C4-2B (cell line): Measurements from ENCODE around the gene GAS6.

Experiments used
- H3K27ac ChIP-seq: fragments of 450-650 bp; 2 replicates; pipeline ENCODE4 v1.5.1; 2017
- ZFX ChIP-seq: fragments of 450-650 bp; IDR thresholded peaks from 2 replicates; pipeline ENCODE4 v1.6.1; 2017
- TF ChIP-seq, protein P1 (sequence below): fragments of 450-650 bp; conservative IDR thresholded peaks from 2 replicates; pipeline ENCODE4 v1.5.1; 2017; ENCODE audit warnings: mild to moderate bottlenecking

The GAS6 gene

DNA sequence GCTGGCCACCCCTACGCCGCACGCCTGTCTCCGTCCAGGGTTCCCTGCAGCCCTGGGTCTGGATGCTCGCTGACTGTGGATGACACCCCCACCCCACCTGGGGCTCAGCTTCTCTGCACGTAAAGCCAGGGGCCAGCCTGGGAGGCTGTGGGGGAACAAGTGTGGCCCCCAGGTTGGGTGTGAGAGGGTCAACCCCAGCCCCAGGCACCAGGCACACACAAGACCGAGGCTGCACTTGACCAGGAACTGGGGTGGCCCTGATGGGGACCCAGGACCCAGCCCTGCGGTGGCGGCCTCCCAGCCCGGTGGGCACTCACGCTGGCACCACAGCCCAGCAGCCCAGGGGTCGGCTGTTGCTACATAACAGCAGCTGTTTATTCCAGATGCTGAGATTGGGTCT lies 41.6 kb downstream of the GAS6 start:
- no peak overlapping the region for H3K27ac ChIP-seq
- TF ChIP-seq, protein P1, sequence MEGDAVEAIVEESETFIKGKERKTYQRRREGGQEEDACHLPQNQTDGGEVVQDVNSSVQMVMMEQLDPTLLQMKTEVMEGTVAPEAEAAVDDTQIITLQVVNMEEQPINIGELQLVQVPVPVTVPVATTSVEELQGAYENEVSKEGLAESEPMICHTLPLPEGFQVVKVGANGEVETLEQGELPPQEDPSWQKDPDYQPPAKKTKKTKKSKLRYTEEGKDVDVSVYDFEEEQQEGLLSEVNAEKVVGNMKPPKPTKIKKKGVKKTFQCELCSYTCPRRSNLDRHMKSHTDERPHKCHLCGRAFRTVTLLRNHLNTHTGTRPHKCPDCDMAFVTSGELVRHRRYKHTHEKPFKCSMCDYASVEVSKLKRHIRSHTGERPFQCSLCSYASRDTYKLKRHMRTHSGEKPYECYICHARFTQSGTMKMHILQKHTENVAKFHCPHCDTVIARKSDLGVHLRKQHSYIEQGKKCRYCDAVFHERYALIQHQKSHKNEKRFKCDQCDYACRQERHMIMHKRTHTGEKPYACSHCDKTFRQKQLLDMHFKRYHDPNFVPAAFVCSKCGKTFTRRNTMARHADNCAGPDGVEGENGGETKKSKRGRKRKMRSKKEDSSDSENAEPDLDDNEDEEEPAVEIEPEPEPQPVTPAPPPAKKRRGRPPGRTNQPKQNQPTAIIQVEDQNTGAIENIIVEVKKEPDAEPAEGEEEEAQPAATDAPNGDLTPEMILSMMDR, result no peak
- TF ChIP-seq ZFX, result no peak

DNA sequence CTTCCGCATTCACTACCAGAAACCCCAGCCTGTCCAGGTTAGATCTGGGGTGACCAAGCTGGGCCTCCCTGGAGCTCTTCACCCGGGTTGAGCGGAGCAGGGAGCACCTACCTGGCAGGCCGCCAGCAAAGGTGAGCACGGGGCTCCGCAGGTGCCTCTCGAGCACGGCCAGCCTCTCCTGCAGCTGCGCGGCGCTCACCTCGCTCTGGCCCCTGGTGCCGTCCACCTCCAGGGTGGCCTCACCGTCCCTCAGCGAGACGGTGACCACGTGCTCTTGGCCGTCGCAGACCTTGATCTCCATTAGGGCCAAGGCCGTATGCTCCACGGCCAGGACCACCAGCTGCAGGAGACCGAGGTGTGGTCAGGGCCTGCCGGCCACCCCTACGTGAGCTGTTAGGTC lies 42.0 kb downstream of the GAS6 start:
- TF ChIP-seq, protein P1, result no peak
- TF ChIP-seq ZFX, result no peak
- no peak overlapping the region for H3K27ac ChIP-seq

- TF ChIP-seq, protein P1, result no peak
- no peak for TF ChIP-seq ZFX
- no peak overlapping the region for H3K27ac ChIP-seq
Measured at GRCh38 chr13:113820813-113821651, 42.8 kb downstream of the GAS6 start.

DNA sequence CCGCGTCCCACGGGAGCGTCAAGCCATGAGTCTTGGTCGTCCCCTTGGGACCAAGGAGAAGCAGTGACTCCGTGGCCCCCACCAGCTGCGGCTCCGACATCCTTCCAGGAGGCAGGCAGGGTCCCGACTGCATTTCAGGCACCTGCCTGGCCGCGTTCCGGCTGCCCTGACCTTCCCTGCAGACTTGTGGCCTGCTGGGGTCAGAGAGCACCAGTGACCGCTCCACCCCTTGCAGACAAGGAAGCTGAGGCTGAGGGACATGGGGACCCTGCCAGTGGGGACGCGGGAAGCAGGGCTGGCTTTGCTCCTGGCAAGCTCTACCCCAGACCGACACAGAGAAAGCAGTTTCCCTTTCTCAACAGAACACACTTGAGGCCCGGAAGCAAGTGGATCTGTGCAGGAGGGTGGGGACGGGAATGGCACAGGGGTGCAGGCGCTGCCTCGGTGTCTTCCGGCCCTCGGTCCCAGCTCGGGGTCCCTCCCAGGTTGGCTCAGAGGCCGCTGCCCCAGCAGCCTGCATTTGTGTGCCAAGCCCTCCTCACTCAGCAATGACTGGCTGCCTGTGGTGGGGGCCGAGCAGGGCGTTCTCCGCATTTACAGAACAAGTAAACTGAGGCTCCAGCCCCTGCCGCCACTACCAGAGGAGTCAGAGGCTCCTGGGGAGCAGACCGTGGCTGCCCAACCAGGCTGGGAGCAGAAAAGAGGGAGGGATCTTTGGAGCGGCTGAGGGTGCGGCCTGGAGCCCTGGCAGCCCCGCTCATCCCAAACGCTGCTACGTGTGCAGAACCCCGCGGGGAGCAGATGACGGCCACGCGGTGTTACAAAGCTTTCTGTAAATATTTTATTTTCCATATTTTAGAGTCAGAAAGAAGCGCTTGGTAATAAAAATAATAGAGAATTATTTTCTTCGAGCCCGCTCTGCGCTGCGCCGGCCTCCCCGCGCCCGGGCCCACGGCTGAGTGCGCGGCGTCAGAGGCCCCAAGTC lies 43.9 kb downstream of the GAS6 start:
- no peak overlapping the region for H3K27ac ChIP-seq
- no peak for TF ChIP-seq ZFX
- TF ChIP-seq, protein P1, result no peak

DNA sequence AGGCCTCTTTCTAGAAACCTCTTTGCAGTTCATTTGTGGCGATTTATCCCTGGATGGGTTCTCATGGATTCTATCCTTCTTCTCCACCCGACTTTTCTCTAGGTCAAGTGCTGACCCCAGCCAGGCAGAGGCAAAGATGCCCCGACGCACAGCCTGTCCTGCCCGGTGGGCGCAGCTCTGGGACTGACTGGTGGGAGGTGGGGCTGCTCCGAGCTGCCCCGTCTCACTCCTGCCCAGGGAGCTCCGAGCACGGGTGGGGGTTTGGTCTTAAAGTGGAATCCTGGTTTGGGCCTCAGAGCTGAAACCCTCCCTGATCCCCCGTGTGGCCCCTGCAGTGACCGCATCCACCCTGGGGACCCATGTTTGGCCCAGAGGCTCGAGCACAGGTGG lies 44.5 kb downstream of the GAS6 start:
- no peak overlapping the region for H3K27ac ChIP-seq
- TF ChIP-seq ZFX, result no peak
- TF ChIP-seq, protein P1, result no peak

DNA sequence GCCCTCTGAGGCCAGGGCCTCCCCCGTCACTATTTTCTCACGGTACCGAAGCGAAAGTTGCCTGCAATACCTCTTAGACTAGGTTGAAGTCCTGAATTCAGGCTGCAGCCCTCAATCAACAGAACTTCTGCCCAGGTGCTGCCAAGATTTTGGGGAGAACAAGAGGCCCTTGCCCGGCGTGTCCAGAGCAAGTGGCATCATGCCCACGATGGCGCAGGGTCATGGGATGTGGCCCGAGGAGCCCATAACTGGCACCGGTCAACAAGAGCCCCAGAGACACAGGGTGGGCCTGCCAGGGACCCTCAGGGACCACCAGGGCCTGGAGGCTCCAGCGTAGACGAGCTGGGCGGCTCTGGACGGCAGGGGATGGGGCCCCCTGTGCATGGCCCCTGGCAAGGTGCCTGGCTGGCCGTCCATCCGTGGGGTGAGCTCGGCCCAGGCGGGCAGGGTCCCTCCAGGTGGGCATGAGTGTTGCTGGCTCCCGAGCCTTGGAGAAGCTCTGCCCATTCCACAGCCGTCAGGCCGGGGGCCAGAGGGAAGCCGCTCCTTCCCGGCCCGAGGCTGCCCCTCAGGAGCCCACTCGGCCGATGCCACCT lies 45.1 kb downstream of the GAS6 start:
- H3K27ac ChIP-seq, result no peak overlapping the region
- no peak for TF ChIP-seq ZFX
- TF ChIP-seq, protein P1, result no peak
